Measurements from ENCODE around the gene CTNNA2. TPM values are rescaled to one million over a fixed set of nuclear protein-coding genes. Genes with fewer than 3 reads are reported as not detected.

The CTNNA2 gene
- total RNA-seq, 1 donor from 2014 or later = 43.5 TPM

DNA sequence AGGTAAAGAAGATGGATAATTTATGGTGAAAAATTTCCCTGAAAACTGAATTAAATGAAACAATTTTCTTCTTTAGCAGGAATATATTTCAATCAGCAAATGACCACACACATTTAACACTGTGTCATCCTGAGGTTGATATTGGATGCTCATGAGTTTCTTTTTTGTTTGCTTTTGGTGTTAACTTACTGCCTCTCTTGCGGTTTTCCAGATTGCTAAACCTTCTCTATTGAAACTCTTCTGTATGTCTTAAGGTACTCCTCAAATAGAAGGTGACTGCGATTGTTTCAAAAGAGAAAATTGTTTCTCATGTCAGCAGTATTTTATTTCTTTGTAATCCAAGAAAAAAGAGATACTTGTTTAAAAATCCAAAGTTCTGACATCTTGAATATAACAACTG is 692.6 kb downstream of the CTNNA2 start:
- H3K36me3 Mint-ChIP-seq = peaks cover 1% of the 10 kb centered on the region
- Histone ChIP-seq H3K27me3 (no peaks in the 10 kb centered on the region), H4K20me1 (ENCODE audit: low read depth) (no peaks in the 10 kb centered on the region), H3K4me3 (no peak overlapping the region), H3F3A (ENCODE audit: low read depth) (no peaks in the 10 kb centered on the region), H3K4me1 (no peaks in the 10 kb centered on the region), H3K36me3 (no peaks in the 10 kb centered on the region), H3K9ac (no peak overlapping the region), H3K27ac (no peak overlapping the region), H3K79me2 (ENCODE audit: low read depth) (no peaks in the 10 kb centered on the region), H3K4me2 (no peak overlapping the region), H2AFZ (replicated peaks) (no peak overlapping the region), H3K9me3 (ENCODE audit: low read depth) (no peaks in the 10 kb centered on the region)
- no peaks in the 10 kb centered on the region for H3K4me1 Mint-ChIP-seq
- H3K27me3 Mint-ChIP-seq (ENCODE audit: insufficient read depth, low read depth) = no peaks in the 10 kb centered on the region
- no peak overlapping the region for H3K4me3 Mint-ChIP-seq
- no peak for TF ChIP-seq EZH2 (IDR thresholded peaks at IDR 0.05)
- H3K9me3 Mint-ChIP-seq = peaks cover 23% of the 10 kb centered on the region
- H3K27ac Mint-ChIP-seq = no peak overlapping the region
- no peak for DNase-seq (ENCODE audit: low spot score)

DNA sequence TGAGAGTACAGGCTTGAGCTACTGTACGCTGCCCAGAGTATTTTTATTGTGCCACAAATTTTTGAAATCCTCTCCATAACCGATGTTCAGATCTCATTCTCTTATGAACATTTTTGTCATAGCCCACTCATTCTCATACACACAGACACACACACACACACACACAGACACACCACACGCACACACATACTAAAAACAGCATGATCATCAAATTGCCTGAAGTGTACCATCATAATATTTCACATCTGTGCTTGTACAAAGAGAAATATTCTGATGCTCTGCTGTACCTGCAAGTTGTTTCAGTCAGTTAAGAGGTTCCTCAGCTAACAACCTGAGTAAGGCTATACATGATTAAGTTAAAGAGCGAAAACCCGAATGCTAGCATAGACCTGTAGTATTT is 696.6 kb downstream of the CTNNA2 start:
- H3F3A ChIP-seq (ENCODE audit: low read depth) = no peaks in the 10 kb centered on the region
- H3K36me3 ChIP-seq = no peaks in the 10 kb centered on the region
- H3K4me1 ChIP-seq = no peaks in the 10 kb centered on the region
- DNase-seq (ENCODE audit: low spot score) = no peak
- no peaks in the 10 kb centered on the region for H3K9me3 ChIP-seq (ENCODE audit: low read depth)
- H3K4me2 ChIP-seq = no peak overlapping the region
- no peaks in the 10 kb centered on the region for H3K36me3 Mint-ChIP-seq
- peaks cover under 1% of the 10 kb centered on the region for H3K27me3 Mint-ChIP-seq (ENCODE audit: insufficient read depth, low read depth)
- no peak overlapping the region for H3K9ac ChIP-seq
- H3K27me3 ChIP-seq = no peaks in the 10 kb centered on the region
- no peaks in the 10 kb centered on the region for H4K20me1 ChIP-seq (ENCODE audit: low read depth)
- no peak overlapping the region for H3K27ac Mint-ChIP-seq
- no peak overlapping the region for H3K4me3 ChIP-seq
- no peak overlapping the region for H3K4me3 Mint-ChIP-seq
- peaks cover 21% of the 10 kb centered on the region for H3K9me3 Mint-ChIP-seq
- H3K4me1 Mint-ChIP-seq = no peaks in the 10 kb centered on the region
- no peak overlapping the region for H2AFZ ChIP-seq (replicated peaks)
- H3K27ac ChIP-seq = no peak overlapping the region
- H3K79me2 ChIP-seq (ENCODE audit: low read depth) = no peaks in the 10 kb centered on the region
- TF ChIP-seq, protein P1, sequence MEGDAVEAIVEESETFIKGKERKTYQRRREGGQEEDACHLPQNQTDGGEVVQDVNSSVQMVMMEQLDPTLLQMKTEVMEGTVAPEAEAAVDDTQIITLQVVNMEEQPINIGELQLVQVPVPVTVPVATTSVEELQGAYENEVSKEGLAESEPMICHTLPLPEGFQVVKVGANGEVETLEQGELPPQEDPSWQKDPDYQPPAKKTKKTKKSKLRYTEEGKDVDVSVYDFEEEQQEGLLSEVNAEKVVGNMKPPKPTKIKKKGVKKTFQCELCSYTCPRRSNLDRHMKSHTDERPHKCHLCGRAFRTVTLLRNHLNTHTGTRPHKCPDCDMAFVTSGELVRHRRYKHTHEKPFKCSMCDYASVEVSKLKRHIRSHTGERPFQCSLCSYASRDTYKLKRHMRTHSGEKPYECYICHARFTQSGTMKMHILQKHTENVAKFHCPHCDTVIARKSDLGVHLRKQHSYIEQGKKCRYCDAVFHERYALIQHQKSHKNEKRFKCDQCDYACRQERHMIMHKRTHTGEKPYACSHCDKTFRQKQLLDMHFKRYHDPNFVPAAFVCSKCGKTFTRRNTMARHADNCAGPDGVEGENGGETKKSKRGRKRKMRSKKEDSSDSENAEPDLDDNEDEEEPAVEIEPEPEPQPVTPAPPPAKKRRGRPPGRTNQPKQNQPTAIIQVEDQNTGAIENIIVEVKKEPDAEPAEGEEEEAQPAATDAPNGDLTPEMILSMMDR (IDR thresholded peaks at IDR 0.05) = no peak
- no peak for TF ChIP-seq EZH2phosphoT487 (IDR thresholded peaks at IDR 0.05)
- no peak for TF ChIP-seq EZH2 (IDR thresholded peaks at IDR 0.05)

GRCh38 chr2:80217446-80217845 is 704.6 kb downstream of the CTNNA2 start:
- Mint-ChIP-seq H3K27me3 (ENCODE audit: insufficient read depth, low read depth) (peaks cover 6% of the 10 kb centered on the region), H3K4me3 (no peak overlapping the region), H3K9me3 (peaks cover 28% of the 10 kb centered on the region), H3K27ac (no peak overlapping the region), H3K4me1 (no peaks in the 10 kb centered on the region), H3K36me3 (no peaks in the 10 kb centered on the region)
- H3F3A ChIP-seq (ENCODE audit: low read depth) = no peaks in the 10 kb centered on the region
- no peak for DNase-seq (ENCODE audit: low spot score)
- no peak overlapping the region for H2AFZ ChIP-seq (replicated peaks)
- no peak overlapping the region for H3K9ac ChIP-seq
- no peaks in the 10 kb centered on the region for H3K36me3 ChIP-seq
- no peaks in the 10 kb centered on the region for H3K4me1 ChIP-seq
- no peaks in the 10 kb centered on the region for H3K79me2 ChIP-seq (ENCODE audit: low read depth)
- H3K27me3 ChIP-seq = no peaks in the 10 kb centered on the region
- no peaks in the 10 kb centered on the region for H4K20me1 ChIP-seq (ENCODE audit: low read depth)
- H3K4me2 ChIP-seq = no peak overlapping the region
- TF ChIP-seq EZH2 (IDR thresholded peaks at IDR 0.05) (no peak), EZH2phosphoT487 (IDR thresholded peaks at IDR 0.05) (no peak)
- TF ChIP-seq, protein P1 (IDR thresholded peaks at IDR 0.05) = no peak
- no peak overlapping the region for H3K27ac ChIP-seq
- no peaks in the 10 kb centered on the region for H3K9me3 ChIP-seq (ENCODE audit: low read depth)
- H3K4me3 ChIP-seq = no peak overlapping the region

DNA sequence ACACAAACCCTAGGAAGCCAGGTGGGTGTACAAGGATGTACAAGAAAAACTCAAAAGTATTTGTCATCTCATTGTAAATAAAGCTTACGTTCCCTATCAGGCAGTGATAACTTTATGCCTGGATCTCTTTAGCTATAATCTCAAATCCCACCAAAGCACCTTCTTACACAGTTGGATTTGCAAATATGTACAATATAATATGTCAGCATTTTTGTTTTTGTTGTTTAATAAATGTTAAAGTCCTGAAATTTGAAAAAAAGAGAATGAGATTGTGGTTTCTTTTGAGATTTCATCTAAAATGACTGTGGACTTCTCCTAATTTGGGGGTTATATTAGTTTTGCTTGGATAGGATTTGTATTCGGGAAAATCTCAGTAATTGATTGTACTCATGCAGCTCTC is 709.8 kb downstream of the CTNNA2 start:
- no peaks in the 10 kb centered on the region for H3K36me3 ChIP-seq
- H3K4me3 ChIP-seq = no peak overlapping the region
- TF ChIP-seq EZH2 (IDR thresholded peaks at IDR 0.05) (no peak), EZH2phosphoT487 (IDR thresholded peaks at IDR 0.05) (no peak)
- TF ChIP-seq, protein P1 (IDR thresholded peaks at IDR 0.05) = no peak
- Mint-ChIP-seq H3K4me1 (no peaks in the 10 kb centered on the region), H3K36me3 (no peaks in the 10 kb centered on the region), H3K27ac (no peak overlapping the region), H3K27me3 (ENCODE audit: insufficient read depth, low read depth) (no peaks in the 10 kb centered on the region), H3K9me3 (no peaks in the 10 kb centered on the region), H3K4me3 (no peak overlapping the region)
- H3K27me3 ChIP-seq = no peaks in the 10 kb centered on the region
- H3K9me3 ChIP-seq (ENCODE audit: low read depth) = no peaks in the 10 kb centered on the region
- H3K9ac ChIP-seq = no peak overlapping the region
- H2AFZ ChIP-seq (replicated peaks) = no peak overlapping the region
- no peak overlapping the region for H3K4me2 ChIP-seq
- no peak for DNase-seq (ENCODE audit: low spot score)
- H3K79me2 ChIP-seq (ENCODE audit: low read depth) = no peaks in the 10 kb centered on the region
- H4K20me1 ChIP-seq (ENCODE audit: low read depth) = no peaks in the 10 kb centered on the region
- H3K27ac ChIP-seq = no peak overlapping the region
- no peaks in the 10 kb centered on the region for H3K4me1 ChIP-seq
- H3F3A ChIP-seq (ENCODE audit: low read depth) = no peaks in the 10 kb centered on the region

Measured in neural progenitor cell (in vitro differentiated cells).